ENCODE measurements around the gene PHYKPL.
"Not testable (repeated sequence)": the region's sequence is repeated elsewhere in the genome, so short reads cannot be mapped to it uniquely, and the experiment has no call there.

Gene PHYKPL

GRCh38 chr5:178264044-178264443, 31.4 kb upstream of the PHYKPL start:
- no peak for DNase-seq (ENCODE audit: low read depth)

GRCh38 chr5:178261666-178262600, 29.3 kb upstream of the PHYKPL start:
- DNase-seq (ENCODE audit: low read depth), result no peak

GRCh38 chr5:178259623-178260536, 27.3 kb upstream of the PHYKPL start:
- no peak for DNase-seq (ENCODE audit: low read depth)

- DNase-seq (ENCODE audit: low read depth), result no peak
Measured at GRCh38 chr5:178257650-178258049, 25.0 kb upstream of the PHYKPL start.

- no peak for DNase-seq (ENCODE audit: low read depth)
Measured at GRCh38 chr5:178256746-178257145, 24.1 kb upstream of the PHYKPL start.

GRCh38 chr5:178253632-178254031, 21.0 kb upstream of the PHYKPL start:
- not testable (repeated sequence) for DNase-seq (ENCODE audit: low read depth)

GRCh38 chr5:178252258-178252657, 19.7 kb upstream of the PHYKPL start:
- no peak for DNase-seq (ENCODE audit: low read depth)

- DNase-seq (ENCODE audit: low read depth), result no peak
Measured at GRCh38 chr5:178250263-178250662, 17.7 kb upstream of the PHYKPL start.

GRCh38 chr5:178249191-178249989, 16.8 kb upstream of the PHYKPL start:
- DNase-seq (ENCODE audit: low read depth), result no peak

- no peak for DNase-seq (ENCODE audit: low read depth)
Measured at GRCh38 chr5:178248750-178249149, 16.1 kb upstream of the PHYKPL start.

- no peak for DNase-seq (ENCODE audit: low read depth)
Measured at GRCh38 chr5:178247481-178248456, 15.2 kb upstream of the PHYKPL start.

GRCh38 chr5:178246624-178247279, 14.2 kb upstream of the PHYKPL start:
- DNase-seq (ENCODE audit: low read depth), result no peak

- DNase-seq (ENCODE audit: low read depth), result no peak
Measured at GRCh38 chr5:178245389-178245788, 12.8 kb upstream of the PHYKPL start.

GRCh38 chr5:178244576-178244975, 12.0 kb upstream of the PHYKPL start:
- no peak for DNase-seq (ENCODE audit: low read depth)

GRCh38 chr5:178242416-178242815, 9.8 kb upstream of the PHYKPL start:
- no peak for DNase-seq (ENCODE audit: low read depth)

GRCh38 chr5:178241688-178242231, 9.2 kb upstream of the PHYKPL start:
- DNase-seq (ENCODE audit: low read depth), result no peak

GRCh38 chr5:178241231-178241663, 8.6 kb upstream of the PHYKPL start:
- no peak for DNase-seq (ENCODE audit: low read depth)

GRCh38 chr5:178240766-178241165, 8.2 kb upstream of the PHYKPL start:
- DNase-seq (ENCODE audit: low read depth), result no peak

- no peak for DNase-seq (ENCODE audit: low read depth)
Measured at GRCh38 chr5:178240341-178240741, 7.7 kb upstream of the PHYKPL start.
